NCI-H510A (cell line): ENCODE results near the gene PDF.

Source experiments
- DNase-seq: peaks from one replicate; lab custom pipeline; 2025; lab: John Stamatoyannopoulos, UW

PDF gene

GRCh38 chr16:69277413-69277812 lies 53.0 kb downstream of the PDF start:
- DNase-seq, result no peak
